ENCODE measurements around the gene CLEC5A.

DNA sequence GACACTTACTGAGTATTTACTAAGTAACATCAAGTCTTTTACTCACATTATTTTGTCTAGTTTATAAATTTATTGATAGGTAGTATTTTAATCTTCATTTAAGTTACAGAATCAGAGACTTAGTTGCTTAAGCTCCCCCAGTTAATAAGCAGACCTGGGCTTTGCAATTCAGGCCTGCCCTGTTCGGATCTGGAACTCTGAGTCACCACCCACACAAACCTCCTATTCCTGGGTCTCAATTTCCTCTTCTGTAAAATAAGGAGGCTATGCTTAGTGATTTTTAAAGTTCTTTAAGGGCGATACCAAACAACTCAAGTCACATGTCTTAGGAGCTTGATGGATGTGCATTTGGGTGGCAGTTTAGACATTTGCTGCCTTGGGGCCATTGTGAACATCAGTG, 45.4 kb upstream of the CLEC5A start:
- no peak for TF ChIP-seq GATA2 (IDR thresholded peaks at IDR 0.05; ENCODE audit: low read depth, low read length)
- TF ChIP-seq GATA3 (IDR thresholded peaks at IDR 0.05; ENCODE audit: low read depth, low read length): no peak
